GM18861 (cell line): Measurements from ENCODE around the gene MYDGF.
"Not testable (repeated sequence)": the region's sequence is repeated elsewhere in the genome, so short reads cannot be mapped to it uniquely, and the experiment has no call there.

Experiments
- ATAC-seq: cut with Tn5 transposase; IDR thresholded peaks from one replicate; pipeline ENCODE4 v1.9.1; 2021; ENCODE audit not compliant: unreplicated experiment

MYDGF gene

GRCh38 chr19:4700693-4700970 is 30.5 kb upstream of the MYDGF start:
- no peak for ATAC-seq

- no peak for ATAC-seq
These were observed 29.9 kb upstream of the MYDGF start for GRCh38 chr19:4699826-4700692.

- ATAC-seq: no peak
These were observed 27.2 kb upstream of the MYDGF start for GRCh38 chr19:4697304-4697703.

GRCh38 chr19:4695224-4695731 is 25.1 kb upstream of the MYDGF start:
- no peak for ATAC-seq

GRCh38 chr19:4694211-4694987 is 24.3 kb upstream of the MYDGF start:
- ATAC-seq: no peak

- ATAC-seq: no peak
These were observed 23.5 kb upstream of the MYDGF start for GRCh38 chr19:4693471-4694121.

- no peak for ATAC-seq
These were observed 22.9 kb upstream of the MYDGF start for GRCh38 chr19:4693078-4693350.

- no peak for ATAC-seq
These were observed 22.3 kb upstream of the MYDGF start for GRCh38 chr19:4692251-4693077.

GRCh38 chr19:4691373-4691772 is 21.2 kb upstream of the MYDGF start:
- no peak for ATAC-seq

GRCh38 chr19:4690361-4690760 is 20.2 kb upstream of the MYDGF start:
- no peak for ATAC-seq

GRCh38 chr19:4689403-4689802 is 19.3 kb upstream of the MYDGF start:
- no peak for ATAC-seq

- ATAC-seq: no peak
These were observed 18.4 kb upstream of the MYDGF start for GRCh38 chr19:4688587-4688986.

- ATAC-seq: no peak
These were observed 17.3 kb upstream of the MYDGF start for GRCh38 chr19:4687396-4687795.

GRCh38 chr19:4686700-4687099 is 16.6 kb upstream of the MYDGF start:
- no peak for ATAC-seq

- no peak for ATAC-seq
These were observed 14.4 kb upstream of the MYDGF start for GRCh38 chr19:4684312-4685095.

GRCh38 chr19:4682417-4683200 is 12.5 kb upstream of the MYDGF start:
- no peak for ATAC-seq

- not testable (repeated sequence) for ATAC-seq
These were observed 9.9 kb upstream of the MYDGF start for GRCh38 chr19:4680021-4680420.

GRCh38 chr19:4678881-4679790 is 9.0 kb upstream of the MYDGF start:
- ATAC-seq: no peak
